ENCODE measurements around the gene PNPLA6.

Gene PNPLA6

DNA sequence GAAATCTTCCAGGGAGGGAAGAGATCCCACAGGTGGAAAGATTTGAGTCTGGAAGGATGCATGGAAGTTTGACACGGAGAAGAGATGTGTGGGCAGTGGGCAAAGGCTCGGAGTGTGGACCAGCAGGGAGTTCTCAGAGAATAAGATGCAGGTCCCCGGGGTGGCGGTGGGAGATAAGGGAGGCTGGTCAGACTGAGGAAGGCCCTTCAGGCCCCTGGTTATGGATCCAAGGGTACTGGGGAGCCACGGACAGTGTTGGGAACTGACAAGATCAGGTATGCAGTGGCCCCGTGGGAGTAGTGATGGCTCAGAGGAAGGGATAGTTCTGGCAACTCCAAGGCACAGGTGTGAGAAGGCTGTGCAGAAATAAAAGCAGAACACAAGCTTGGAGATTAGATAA is 62.7 kb downstream of the PNPLA6 start:
- no peak overlapping the region for H3K4me3 ChIP-seq (ENCODE audit: low read length)
- H3K36me3 ChIP-seq (ENCODE audit: control insufficient read depth, low read length): no peaks in the 10 kb centered on the region
- H3K9me3 ChIP-seq (ENCODE audit: control insufficient read depth, insufficient read depth, low read length): no peaks in the 10 kb centered on the region
- no peaks in the 10 kb centered on the region for H3K9me2 ChIP-seq (replicated peaks; ENCODE audit: control insufficient read depth, low read length)
- H3K27me3 ChIP-seq (ENCODE audit: control insufficient read depth, low read length): peaks cover 17% of the 10 kb centered on the region
- H3K27ac ChIP-seq (ENCODE audit: low read depth, low read length): no peak overlapping the region
- TF ChIP-seq, protein P1, sequence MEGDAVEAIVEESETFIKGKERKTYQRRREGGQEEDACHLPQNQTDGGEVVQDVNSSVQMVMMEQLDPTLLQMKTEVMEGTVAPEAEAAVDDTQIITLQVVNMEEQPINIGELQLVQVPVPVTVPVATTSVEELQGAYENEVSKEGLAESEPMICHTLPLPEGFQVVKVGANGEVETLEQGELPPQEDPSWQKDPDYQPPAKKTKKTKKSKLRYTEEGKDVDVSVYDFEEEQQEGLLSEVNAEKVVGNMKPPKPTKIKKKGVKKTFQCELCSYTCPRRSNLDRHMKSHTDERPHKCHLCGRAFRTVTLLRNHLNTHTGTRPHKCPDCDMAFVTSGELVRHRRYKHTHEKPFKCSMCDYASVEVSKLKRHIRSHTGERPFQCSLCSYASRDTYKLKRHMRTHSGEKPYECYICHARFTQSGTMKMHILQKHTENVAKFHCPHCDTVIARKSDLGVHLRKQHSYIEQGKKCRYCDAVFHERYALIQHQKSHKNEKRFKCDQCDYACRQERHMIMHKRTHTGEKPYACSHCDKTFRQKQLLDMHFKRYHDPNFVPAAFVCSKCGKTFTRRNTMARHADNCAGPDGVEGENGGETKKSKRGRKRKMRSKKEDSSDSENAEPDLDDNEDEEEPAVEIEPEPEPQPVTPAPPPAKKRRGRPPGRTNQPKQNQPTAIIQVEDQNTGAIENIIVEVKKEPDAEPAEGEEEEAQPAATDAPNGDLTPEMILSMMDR (IDR thresholded peaks at IDR 0.05; ENCODE audit: low read depth, low read length, poor library complexity, severe bottlenecking): no peak
- TF ChIP-seq EZH2phosphoT487 (IDR thresholded peaks at IDR 0.05; ENCODE audit: borderline replicate concordance, low read length): no peak
- no peaks in the 10 kb centered on the region for H4K20me1 ChIP-seq (ENCODE audit: control insufficient read depth, insufficient read depth, low read depth, low read length)
- no peaks in the 10 kb centered on the region for H3F3A ChIP-seq (ENCODE audit: control insufficient read depth, insufficient read depth)
- no peak overlapping the region for H3K4me2 ChIP-seq (ENCODE audit: low read length)
- no peaks in the 10 kb centered on the region for H3K79me2 ChIP-seq (ENCODE audit: control insufficient read depth, low read length)
- peaks cover 6% of the 10 kb centered on the region for H3K4me1 ChIP-seq (ENCODE audit: control insufficient read depth, low read length)

DNA sequence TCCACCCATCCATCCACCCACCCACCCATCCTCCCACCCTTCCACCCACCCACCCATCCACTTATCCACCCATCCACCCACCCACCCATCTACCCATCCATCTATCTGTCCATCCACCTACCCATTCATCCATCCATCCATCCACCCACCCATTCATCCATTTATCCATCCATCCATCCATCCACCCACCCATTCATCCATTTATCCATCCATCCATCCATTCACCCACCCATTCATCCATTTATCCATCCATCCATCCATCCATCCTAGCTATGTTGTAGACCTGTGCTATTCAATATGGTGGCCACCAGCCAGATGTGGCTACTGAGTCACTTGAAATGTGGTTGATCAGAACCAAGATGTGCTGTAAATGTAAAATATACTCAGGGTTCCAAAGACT is 65.2 kb downstream of the PNPLA6 start:
- H3K27ac ChIP-seq (ENCODE audit: low read depth, low read length): no peak overlapping the region
- H3F3A ChIP-seq (ENCODE audit: control insufficient read depth, insufficient read depth): no peaks in the 10 kb centered on the region
- TF ChIP-seq, protein P1 (IDR thresholded peaks at IDR 0.05; ENCODE audit: low read depth, low read length, poor library complexity, severe bottlenecking): no peak
- TF ChIP-seq EZH2phosphoT487 (IDR thresholded peaks at IDR 0.05; ENCODE audit: borderline replicate concordance, low read length): no peak
- no peak overlapping the region for H3K4me2 ChIP-seq (ENCODE audit: low read length)
- no peaks in the 10 kb centered on the region for H4K20me1 ChIP-seq (ENCODE audit: control insufficient read depth, insufficient read depth, low read depth, low read length)
- H3K9me3 ChIP-seq (ENCODE audit: control insufficient read depth, insufficient read depth, low read length): no peaks in the 10 kb centered on the region
- H3K36me3 ChIP-seq (ENCODE audit: control insufficient read depth, low read length): no peaks in the 10 kb centered on the region
- no peak overlapping the region for H3K4me3 ChIP-seq (ENCODE audit: low read length)
- H3K27me3 ChIP-seq (ENCODE audit: control insufficient read depth, low read length): peaks cover 14% of the 10 kb centered on the region
- H3K9me2 ChIP-seq (replicated peaks; ENCODE audit: control insufficient read depth, low read length): no peaks in the 10 kb centered on the region
- peaks cover 6% of the 10 kb centered on the region for H3K4me1 ChIP-seq (ENCODE audit: control insufficient read depth, low read length)
- H3K79me2 ChIP-seq (ENCODE audit: control insufficient read depth, low read length): no peaks in the 10 kb centered on the region

DNA sequence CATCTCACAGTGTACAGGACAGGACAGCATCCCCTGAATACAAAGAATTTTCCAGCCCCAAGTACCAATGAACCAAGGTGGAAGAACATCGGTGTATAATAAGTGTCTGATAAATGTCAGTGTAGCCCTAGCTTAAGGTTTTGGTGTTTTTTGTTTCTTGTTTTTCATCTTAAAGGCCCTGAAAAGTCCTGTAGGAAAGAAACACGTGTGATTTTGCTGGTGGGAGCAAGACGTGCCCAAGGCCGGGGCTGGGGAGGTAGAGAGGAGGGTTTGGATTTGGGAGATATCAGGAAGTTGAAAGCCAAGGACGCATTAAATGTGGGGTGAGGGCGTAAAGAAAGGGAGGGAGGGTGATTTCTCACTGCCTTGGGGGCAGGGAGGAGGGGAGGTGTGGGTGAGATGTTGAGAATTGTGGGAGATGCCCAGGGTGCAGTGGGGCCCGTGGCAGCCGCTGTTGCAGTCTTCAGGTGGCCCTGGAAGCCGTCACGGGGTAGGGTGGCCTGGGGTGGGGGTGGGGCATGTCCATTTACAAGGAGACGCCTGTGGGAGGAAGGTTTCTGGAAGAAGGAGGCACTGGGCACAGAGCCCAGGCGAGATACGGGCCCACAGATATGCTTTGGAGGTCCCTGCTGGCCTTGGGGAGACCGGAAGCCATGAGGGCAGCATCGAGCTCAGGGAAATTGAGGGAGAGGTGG is 66.9 kb downstream of the PNPLA6 start:
- Histone ChIP-seq H3K9me3 (ENCODE audit: control insufficient read depth, insufficient read depth, low read length) (no peaks in the 10 kb centered on the region), H3K9me2 (replicated peaks; ENCODE audit: control insufficient read depth, low read length) (no peaks in the 10 kb centered on the region), H3K27me3 (ENCODE audit: control insufficient read depth, low read length) (peaks cover 2% of the 10 kb centered on the region), H4K20me1 (ENCODE audit: control insufficient read depth, insufficient read depth, low read depth, low read length) (no peaks in the 10 kb centered on the region), H3K4me3 (ENCODE audit: low read length) (no peak overlapping the region), H3K79me2 (ENCODE audit: control insufficient read depth, low read length) (no peaks in the 10 kb centered on the region), H3K36me3 (ENCODE audit: control insufficient read depth, low read length) (no peaks in the 10 kb centered on the region), H3K27ac (ENCODE audit: low read depth, low read length) (no peak overlapping the region), H3F3A (ENCODE audit: control insufficient read depth, insufficient read depth) (no peaks in the 10 kb centered on the region), H3K4me1 (ENCODE audit: control insufficient read depth, low read length) (no peaks in the 10 kb centered on the region), H3K4me2 (ENCODE audit: low read length) (no peak overlapping the region)
- TF ChIP-seq, protein P1 (IDR thresholded peaks at IDR 0.05; ENCODE audit: low read depth, low read length, poor library complexity, severe bottlenecking): no peak
- TF ChIP-seq EZH2phosphoT487 (IDR thresholded peaks at IDR 0.05; ENCODE audit: borderline replicate concordance, low read length): no peak
